KMS-11 (cell line): Measurements from ENCODE around the gene MYO1C.
A peak's percentile ranks its signal among the peaks of the same experiment; 100 is the strongest.

Experiments used
- H2AFZ ChIP-seq: fragments of 200-600 bp; sonication (generic); 2 replicates; pipeline ENCODE4 v1.6.1; 2016; ENCODE audit warnings: antibody characterized with exemption, mixed run types, low read depth
- H3K27ac ChIP-seq: fragments of 200-600 bp; sonication (generic); 2 replicates; pipeline ENCODE4 v1.6.1; 2016; ENCODE audit warnings: mild to moderate bottlenecking, mixed run types
- H3K27me3 ChIP-seq: fragments of 200-600 bp; sonication (generic); 2 replicates; pipeline ENCODE4 v1.6.1; 2017; ENCODE audit warnings: mild to moderate bottlenecking, low read depth, mixed run types, moderate library complexity; ENCODE audit not compliant: insufficient read depth
- H3K36me3 ChIP-seq: fragments of 200-600 bp; sonication (generic); 2 replicates; pipeline ENCODE4 v1.6.1; 2017; ENCODE audit warnings: mild to moderate bottlenecking, mixed run types; ENCODE audit not compliant: insufficient read depth
- H3K4me1 ChIP-seq: fragments of 200-600 bp; sonication (generic); 2 replicates; pipeline ENCODE4 v1.6.1; 2016; ENCODE audit warnings: mild to moderate bottlenecking, low read depth, mixed run types; ENCODE audit not compliant: poor library complexity, severe bottlenecking
- H3K4me2 ChIP-seq: fragments of 200-600 bp; sonication (generic); 2 replicates; pipeline ENCODE4 v1.7.0; 2016; ENCODE audit warnings: mild to moderate bottlenecking, mixed run types
- H3K4me3 ChIP-seq: fragments of 200-600 bp; sonication (generic); IDR thresholded peaks from 2 replicates; pipeline ENCODE4 v1.6.1; 2017; ENCODE audit warnings: low read depth, low read length, mixed read lengths; ENCODE audit not compliant: insufficient read depth
- H3K79me2 ChIP-seq: fragments of 200-600 bp; sonication (generic); 2 replicates; pipeline ENCODE4 v1.6.1; 2016; ENCODE audit warnings: low read depth, mixed run types; ENCODE audit not compliant: insufficient read depth
- H3K9ac ChIP-seq: fragments of 200-600 bp; sonication (generic); 2 replicates; pipeline ENCODE4 v1.6.1; 2016; ENCODE audit warnings: mild to moderate bottlenecking, mixed run types
- H4K20me1 ChIP-seq: fragments of 200-600 bp; sonication (generic); 2 replicates; pipeline ENCODE4 v1.6.1; 2016; ENCODE audit warnings: mild to moderate bottlenecking, mixed run types; ENCODE audit not compliant: insufficient read depth
- CTCF ChIP-seq: fragments of 200-600 bp; sonication (generic); conservative IDR thresholded peaks from 2 replicates; pipeline ENCODE4 v1.6.1; 2017; ENCODE audit warnings: low read depth, mild to moderate bottlenecking, antibody characterized with exemption, low read length, moderate library complexity, mixed read lengths

Gene MYO1C

DNA sequence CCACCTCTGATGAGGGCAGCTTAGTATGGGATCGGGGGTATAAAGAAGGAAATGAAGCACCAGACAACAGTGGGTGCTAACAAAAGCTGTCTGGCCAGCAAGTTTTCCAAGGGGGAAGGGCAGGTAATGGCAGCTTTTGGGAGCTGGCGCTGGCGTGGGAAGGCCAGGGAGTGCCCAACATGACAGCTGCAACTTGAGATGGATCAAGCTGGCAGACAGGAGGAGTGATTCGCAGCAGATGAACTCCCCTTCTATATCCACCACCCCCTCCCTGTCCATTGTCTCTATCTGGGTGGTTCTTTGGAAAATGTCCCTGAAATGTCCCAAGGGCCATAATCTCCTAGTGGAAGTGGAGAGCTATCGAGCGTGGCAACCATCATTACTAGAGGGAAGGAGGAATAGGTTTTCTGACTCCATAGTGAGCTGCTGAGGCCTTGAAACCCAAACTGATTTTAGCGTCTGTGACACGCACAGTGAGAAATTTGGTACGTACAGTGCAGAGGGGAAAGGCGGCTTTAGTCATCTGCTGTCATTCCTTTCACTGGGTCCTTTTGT is 28.7 kb upstream of the MYO1C start:
- Histone ChIP-seq H2AFZ (no peak overlapping the region), H3K79me2 (no peaks in the 10 kb centered on the region), H3K4me3 (no peak overlapping the region), H4K20me1 (no peaks in the 10 kb centered on the region), H3K36me3 (no peaks in the 10 kb centered on the region), H3K9ac (no peak overlapping the region), H3K4me1 (no peaks in the 10 kb centered on the region), H3K27me3 (no peaks in the 10 kb centered on the region), H3K4me2 (no peak overlapping the region), H3K27ac (no peak overlapping the region)
- TF ChIP-seq CTCF, result no peak

DNA sequence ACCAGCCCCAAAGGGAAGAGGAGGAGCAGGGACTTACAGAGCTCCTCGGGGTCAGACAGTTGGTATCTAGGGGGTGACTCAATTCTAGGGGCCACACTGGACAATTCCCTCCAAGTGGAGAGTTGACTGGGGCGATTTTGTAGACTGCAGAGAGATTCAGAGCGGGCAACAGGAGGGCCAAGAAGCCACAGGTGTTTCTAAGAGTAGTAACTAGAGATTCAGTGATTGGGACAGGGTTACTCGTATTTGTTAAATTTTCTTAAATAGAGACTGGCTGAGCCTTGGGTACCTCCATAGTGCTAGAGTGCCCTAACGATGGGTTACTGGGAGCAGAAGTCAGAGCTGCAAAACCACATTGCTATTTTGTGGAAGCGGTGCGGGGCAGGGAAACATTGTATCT is 27.2 kb upstream of the MYO1C start:
- Histone ChIP-seq H3K36me3 (no peaks in the 10 kb centered on the region), H4K20me1 (no peaks in the 10 kb centered on the region), H3K9ac (no peak overlapping the region), H3K27me3 (no peaks in the 10 kb centered on the region), H3K4me2 (no peak overlapping the region), H3K79me2 (no peaks in the 10 kb centered on the region; the same call in 1 of the 2 replicates), H3K4me1 (peaks cover 6% of the 10 kb centered on the region), H3K4me3 (no peak overlapping the region), H3K27ac (no peak overlapping the region), H2AFZ (no peak overlapping the region)
- no peak for TF ChIP-seq CTCF

- Histone ChIP-seq H4K20me1 (no peaks in the 10 kb centered on the region), H3K27me3 (no peaks in the 10 kb centered on the region), H3K9ac (no peak overlapping the region), H3K27ac (no peak overlapping the region), H3K4me1 (peaks cover 6% of the 10 kb centered on the region), H3K36me3 (no peaks in the 10 kb centered on the region), H3K4me3 (no peak overlapping the region), H3K4me2 (no peak overlapping the region), H3K79me2 (no peaks in the 10 kb centered on the region; the same call in 1 of the 2 replicates), H2AFZ (no peak overlapping the region)
- TF ChIP-seq CTCF, result no peak
Measured at GRCh38 chr17:1518410-1518809, 25.9 kb upstream of the MYO1C start.

DNA sequence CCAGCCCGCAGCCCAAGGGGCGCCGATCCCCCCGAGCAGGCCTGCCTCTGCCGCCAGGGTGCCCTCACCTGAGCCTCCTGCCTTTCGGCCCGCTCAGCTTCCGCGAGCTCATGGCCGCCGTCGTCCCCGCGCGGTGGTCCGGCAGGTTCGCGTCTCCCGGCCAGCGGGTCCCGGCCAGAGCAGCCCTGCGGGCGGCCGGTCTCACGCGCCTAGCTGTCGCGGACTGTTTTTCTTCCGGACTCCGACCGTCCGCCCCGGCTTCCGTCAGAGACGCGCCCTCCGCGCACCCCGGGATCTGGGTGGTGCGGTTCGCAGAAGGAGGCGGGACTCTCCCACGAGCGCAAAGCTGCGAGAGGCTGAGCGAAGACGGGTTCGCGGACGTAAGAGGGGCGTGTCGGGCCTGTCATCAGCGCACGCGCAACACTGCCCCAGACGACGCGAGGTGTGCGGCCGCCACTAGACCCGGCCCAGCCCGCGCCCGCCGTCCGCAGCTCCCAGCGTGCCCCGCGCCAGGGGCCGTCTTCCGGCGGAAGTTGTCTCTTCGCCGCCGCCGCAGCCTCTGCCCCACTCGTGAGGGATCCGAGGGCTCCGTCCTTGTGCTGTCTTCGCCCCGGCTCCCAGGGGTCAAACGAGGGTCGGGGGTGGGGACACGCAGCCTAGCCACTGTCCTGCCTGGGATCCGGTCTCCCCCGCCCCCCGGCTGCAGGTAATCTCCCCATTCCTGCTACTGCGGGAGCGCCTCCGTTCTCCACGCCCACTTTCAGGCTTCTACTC is 24.1 kb upstream of the MYO1C start, which contains the start of gene INPP5K:
INPP5K (minus strand) TSS at position 225 of the 774 bp plus-strand sequence; CDS start at position 112, 113 bp downstream.
- no peak for TF ChIP-seq CTCF
- H3K4me2 ChIP-seq, result peak within 1 kb of the TSS; percentile 79
- H3K27ac ChIP-seq, result peak within 1 kb of the TSS; percentile 20; the same call in 1 of the 2 replicates

More for the DNA sequence above, 24.1 kb upstream of the MYO1C start, which contains the start of gene INPP5K:
- Histone ChIP-seq H4K20me1 (no peaks in the 10 kb centered on the region), H3K36me3 (no peaks in the 10 kb centered on the region), H3K27me3 (no peaks in the 10 kb centered on the region), H3K4me1 (peaks cover 6% of the 10 kb centered on the region), H3K9ac (peak within 1 kb of the TSS; percentile 57; the same call in 1 of the 2 replicates), H3K4me3 (no peak within 1 kb of the TSS), H3K79me2 (no peaks in the 10 kb centered on the region; the same call in 1 of the 2 replicates), H2AFZ (peak within 1 kb of the TSS; percentile 47)
